H54 (cell line): ENCODE data around the gene MLF2.
"Not testable (repeated sequence)": the region's sequence is repeated elsewhere in the genome, so short reads cannot be mapped to it uniquely, and the experiment has no call there.

Source experiments
- DNase-seq: peaks from one replicate; pipeline ENCODE4 v3.0.0; 2011; ENCODE audit warnings: low spot score, mixed read lengths; ENCODE audit not compliant: insufficient read length
- FAIRE-seq: peaks from 3 replicates; lab custom pipeline; 2011; peaks lifted over from hg19 to GRCh38; lab: Jason Lieb, UNC
- POLR2A ChIP-seq: IDR thresholded peaks from 2 replicates; pipeline ENCODE4 v1.6.1; 2011; ENCODE audit warnings: low read depth, mild to moderate bottlenecking, low read length

Gene MLF2

GRCh38 chr12:6722863-6723262, 30.1 kb downstream of the MLF2 start:
- DNase-seq = no peak
- TF ChIP-seq POLR2A = no peak
- no peak for FAIRE-seq

GRCh38 chr12:6716874-6717437, 36.0 kb downstream of the MLF2 start:
- no peak for FAIRE-seq
- no peak for TF ChIP-seq POLR2A
- no peak for DNase-seq

- not testable (repeated sequence) for DNase-seq, FAIRE-seq
Measured at GRCh38 chr12:6716031-6716873, 36.7 kb downstream of the MLF2 start.

GRCh38 chr12:6708960-6709394, 44.0 kb downstream of the MLF2 start:
- no peak for FAIRE-seq
- TF ChIP-seq POLR2A = no peak
- DNase-seq = no peak

- FAIRE-seq, DNase-seq: not testable (repeated sequence)
Measured at GRCh38 chr12:6708351-6708750, 44.6 kb downstream of the MLF2 start.

- no peak for TF ChIP-seq POLR2A
- FAIRE-seq (no peak), DNase-seq (no peak)
Measured at GRCh38 chr12:6703631-6704030, 49.3 kb downstream of the MLF2 start.

GRCh38 chr12:6701078-6701768, 51.7 kb downstream of the MLF2 start:
- no peak for TF ChIP-seq POLR2A
- no peak for FAIRE-seq
- DNase-seq = no peak

- FAIRE-seq (no peak), DNase-seq (no peak)
- no peak for TF ChIP-seq POLR2A
Measured at GRCh38 chr12:6700646-6701051, 52.3 kb downstream of the MLF2 start, which contains the start of gene PIANP. TSS of gene PIANP (minus strand) at chr12:6700815. CDS start at chr12:6698061, 2,754 bp downstream.

GRCh38 chr12:6699989-6700645, 52.8 kb downstream of the MLF2 start:
- DNase-seq (no peak), FAIRE-seq (no peak)
- no peak for TF ChIP-seq POLR2A

GRCh38 chr12:6699259-6699988, 53.5 kb downstream of the MLF2 start:
- TF ChIP-seq POLR2A = no peak
- FAIRE-seq = no peak
- no peak for DNase-seq

- TF ChIP-seq POLR2A = no peak
- no peak for DNase-seq
- FAIRE-seq = no peak
Measured at GRCh38 chr12:6698352-6699046, 54.4 kb downstream of the MLF2 start.
